Stimulated activated naive CD8-positive, alpha-beta T cell treated with anti-CD3 and anti-CD28 coated beads, Interleukin-15, Interleukin-2, amounts not matched to agents 100 ng/mL and 50 ng/mL, for 24 hours (primary cell): ENCODE measurements around the gene RALGAPA2.

Source experiments
- H3K27ac Mint-ChIP-seq: one replicate; pipeline ENCODE4 v1.8.0; 2021; ENCODE audit warnings: mild to moderate bottlenecking, mixed read lengths
- H3K27me3 Mint-ChIP-seq: one replicate; pipeline ENCODE4 v1.8.0; 2021; ENCODE audit warnings: mixed read lengths
- H3K36me3 Mint-ChIP-seq: one replicate; pipeline ENCODE4 v1.8.0; 2021; ENCODE audit warnings: low read depth, mixed read lengths
- H3K4me1 Mint-ChIP-seq: one replicate; pipeline ENCODE4 v1.8.0; 2021; ENCODE audit warnings: low read depth, mixed read lengths
- H3K4me3 Mint-ChIP-seq: one replicate; pipeline ENCODE4 v1.8.0; 2021; ENCODE audit warnings: mild to moderate bottlenecking, mixed read lengths
- H3K9me3 Mint-ChIP-seq: one replicate; pipeline ENCODE4 v1.8.0; 2021; ENCODE audit warnings: mixed read lengths

The RALGAPA2 gene

DNA sequence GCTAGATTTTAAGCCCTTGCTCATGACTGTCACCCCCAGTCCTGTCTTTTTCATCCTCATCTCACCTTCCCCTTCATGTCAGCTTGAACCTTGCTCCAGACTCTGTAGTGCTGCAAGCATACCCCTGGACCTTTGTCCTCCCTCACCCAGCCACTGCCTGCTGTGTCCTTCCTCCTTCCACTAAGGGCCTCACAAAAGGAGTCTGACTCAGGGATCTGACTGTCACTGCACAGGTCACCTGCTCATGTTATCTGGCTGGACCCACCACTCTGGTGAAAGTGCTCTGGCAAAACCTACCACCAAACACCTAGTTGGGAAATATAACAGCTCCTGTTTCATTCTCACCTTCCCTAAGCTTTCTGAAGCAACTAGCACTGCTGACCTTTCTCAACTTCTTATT, 193.2 kb downstream of the RALGAPA2 start:
- H3K4me3 Mint-ChIP-seq, result no peak overlapping the region
- no peaks in the 10 kb centered on the region for H3K9me3 Mint-ChIP-seq

DNA sequence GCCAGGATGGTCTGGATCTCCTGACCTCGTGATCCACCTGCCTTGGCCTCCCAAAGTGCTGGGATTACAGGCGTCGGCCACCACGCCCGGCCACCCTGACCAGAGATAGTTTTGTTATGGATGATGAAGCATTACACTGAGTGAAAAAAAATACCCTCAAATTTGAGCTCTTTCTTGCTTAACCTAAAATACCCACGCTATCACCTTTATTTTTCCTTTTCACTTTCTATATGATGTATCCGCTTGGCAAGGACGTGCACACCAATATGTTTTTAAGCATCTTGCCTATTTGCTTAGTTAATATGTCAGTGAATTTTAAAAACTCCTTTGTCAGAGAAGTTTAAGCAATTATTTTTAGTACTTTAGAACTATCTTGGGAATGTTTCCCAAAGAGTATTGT, 194.2 kb downstream of the RALGAPA2 start:
- Mint-ChIP-seq H3K4me1 (peaks cover 4% of the 10 kb centered on the region), H3K27ac (no peak overlapping the region), H3K27me3 (no peaks in the 10 kb centered on the region), H3K9me3 (no peaks in the 10 kb centered on the region), H3K4me3 (no peak overlapping the region), H3K36me3 (peaks cover 61% of the 10 kb centered on the region)

More for the DNA sequence above, 193.2 kb downstream of the RALGAPA2 start:
- peaks cover 4% of the 10 kb centered on the region for H3K4me1 Mint-ChIP-seq
- H3K27ac Mint-ChIP-seq, result peak overlapping the region; percentile 51
- H3K27me3 Mint-ChIP-seq, result no peaks in the 10 kb centered on the region
- peaks cover 52% of the 10 kb centered on the region for H3K36me3 Mint-ChIP-seq

DNA sequence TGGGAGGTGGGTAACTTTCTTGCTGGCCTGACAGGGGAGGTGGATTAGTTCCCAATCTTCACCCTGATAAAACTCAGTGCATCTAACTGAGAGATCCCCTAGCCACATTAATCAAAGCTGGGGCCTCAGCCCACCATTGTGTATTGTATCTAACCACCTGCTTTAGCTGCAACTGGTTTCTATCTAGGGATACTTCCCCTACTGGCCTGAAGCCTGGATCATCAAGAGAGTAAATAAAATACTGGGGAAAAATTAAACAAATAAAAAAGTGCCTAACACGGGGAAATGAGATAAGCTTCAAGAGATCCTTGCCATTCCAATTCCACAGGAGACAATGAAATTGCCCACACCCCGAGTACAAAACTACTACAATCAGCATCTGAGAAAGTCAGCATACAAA, 195.1 kb downstream of the RALGAPA2 start:
- Mint-ChIP-seq H3K4me3 (no peak overlapping the region), H3K27me3 (no peaks in the 10 kb centered on the region), H3K9me3 (no peaks in the 10 kb centered on the region), H3K4me1 (peaks cover 4% of the 10 kb centered on the region), H3K36me3 (peaks cover 71% of the 10 kb centered on the region), H3K27ac (no peak overlapping the region)

DNA sequence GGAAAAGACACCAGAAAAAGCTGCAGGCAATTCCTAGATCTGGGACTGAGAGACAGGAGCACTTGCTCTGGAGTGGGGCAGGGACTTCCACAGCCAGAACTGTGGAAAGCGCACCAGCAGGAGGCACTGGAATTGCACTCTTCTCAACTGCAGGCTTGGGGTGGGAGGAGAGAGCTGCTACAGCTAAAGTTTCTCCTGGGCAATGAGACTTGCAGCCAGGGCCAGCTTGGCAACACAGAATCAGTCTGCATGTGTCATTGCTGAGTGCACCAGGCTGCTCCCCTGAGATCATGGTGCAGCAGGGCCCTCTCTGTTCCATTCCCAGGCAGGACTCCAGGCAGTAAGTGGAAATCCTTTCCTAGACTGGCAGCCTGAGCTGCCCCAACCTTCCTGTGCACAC, 198.7 kb downstream of the RALGAPA2 start:
- H3K27me3 Mint-ChIP-seq, result no peaks in the 10 kb centered on the region
- no peak overlapping the region for H3K4me3 Mint-ChIP-seq

DNA sequence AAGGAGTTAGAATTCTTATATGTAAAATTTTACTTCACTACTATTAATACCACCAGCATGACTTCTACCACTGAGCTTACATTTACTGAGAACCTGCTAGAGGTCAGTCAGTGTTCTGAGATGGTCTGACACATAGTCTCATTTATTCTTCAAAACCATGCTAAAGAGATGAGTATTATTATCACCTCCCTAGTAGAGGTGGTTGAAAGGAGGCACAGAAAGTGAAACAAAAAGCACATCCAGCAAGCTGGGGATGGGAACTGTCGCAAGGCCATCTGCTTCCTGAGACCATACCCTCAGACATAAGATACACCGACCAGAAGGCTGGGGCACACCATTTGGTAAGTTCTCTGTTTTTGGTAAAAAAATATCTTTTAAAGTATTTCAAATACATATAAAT, 206.9 kb downstream of the RALGAPA2 start:
- Mint-ChIP-seq H3K4me3 (no peak overlapping the region), H3K4me1 (peaks cover 7% of the 10 kb centered on the region), H3K27ac (no peak overlapping the region), H3K27me3 (no peaks in the 10 kb centered on the region), H3K9me3 (no peaks in the 10 kb centered on the region), H3K36me3 (peaks cover 52% of the 10 kb centered on the region)

More for the DNA sequence above, 198.7 kb downstream of the RALGAPA2 start:
- Mint-ChIP-seq H3K9me3 (no peaks in the 10 kb centered on the region), H3K36me3 (peaks cover 75% of the 10 kb centered on the region), H3K4me1 (no peaks in the 10 kb centered on the region), H3K27ac (no peak overlapping the region)

DNA sequence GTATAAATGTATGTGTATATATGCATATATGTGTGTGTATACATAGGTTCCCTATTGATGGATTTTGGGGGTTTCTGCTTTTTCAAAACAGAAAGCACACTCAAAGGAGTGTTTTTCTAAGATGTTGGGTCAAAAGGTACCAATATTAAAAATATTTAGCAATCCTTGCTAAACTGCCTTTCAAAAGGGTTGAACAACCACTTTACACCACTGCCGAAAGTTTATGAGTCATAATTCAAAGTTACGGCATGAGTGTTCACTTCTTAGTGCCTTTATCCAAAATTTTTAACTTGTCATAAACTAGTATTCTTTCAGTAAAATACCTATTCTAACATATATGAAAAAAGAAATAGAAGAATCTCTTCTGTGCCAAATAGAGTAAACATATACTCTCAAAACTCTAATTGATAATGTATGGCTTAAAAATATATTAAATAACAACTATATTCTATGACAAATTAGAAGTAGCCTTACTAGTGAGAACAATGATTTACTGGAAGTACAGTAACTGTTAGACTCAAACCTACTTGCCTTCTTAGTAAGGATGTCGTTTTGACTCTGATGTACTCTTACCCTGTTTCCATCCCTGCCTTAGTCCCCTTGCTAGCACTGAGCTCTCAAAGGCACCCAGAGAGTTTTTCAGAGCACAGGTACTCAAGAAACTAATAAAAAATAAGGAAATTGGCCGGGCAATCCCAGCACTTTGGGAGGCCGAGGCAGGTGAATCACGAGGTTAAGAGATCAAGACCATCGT, 208.5 kb downstream of the RALGAPA2 start:
- Mint-ChIP-seq H3K4me1 (peaks cover 7% of the 10 kb centered on the region), H3K9me3 (no peaks in the 10 kb centered on the region), H3K27ac (no peak overlapping the region), H3K36me3 (peaks cover 50% of the 10 kb centered on the region), H3K27me3 (no peaks in the 10 kb centered on the region), H3K4me3 (no peak overlapping the region)

DNA sequence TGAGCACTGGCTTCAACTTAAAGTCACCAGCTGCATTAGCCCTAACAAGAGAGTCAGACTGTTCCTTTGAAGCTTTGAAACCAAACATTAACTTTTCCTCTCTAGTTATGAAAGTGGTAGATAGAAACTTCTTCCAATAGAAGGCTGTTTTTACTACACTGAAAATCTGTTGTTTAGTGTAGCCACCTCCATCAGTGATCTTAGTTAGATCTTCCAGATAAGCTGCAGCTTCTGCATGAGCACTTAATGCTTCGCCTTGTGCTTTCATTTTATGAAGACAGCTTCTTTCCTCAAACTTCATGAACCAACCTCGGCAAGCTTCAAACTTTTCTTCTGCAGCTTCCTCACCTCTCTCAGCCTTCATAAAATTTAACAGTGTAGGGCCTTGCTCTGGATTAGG, 211.3 kb downstream of the RALGAPA2 start:
- Mint-ChIP-seq H3K27me3 (no peaks in the 10 kb centered on the region), H3K9me3 (no peaks in the 10 kb centered on the region), H3K4me3 (no peak overlapping the region), H3K4me1 (peaks cover 29% of the 10 kb centered on the region), H3K27ac (no peak overlapping the region), H3K36me3 (peaks cover 65% of the 10 kb centered on the region)

DNA sequence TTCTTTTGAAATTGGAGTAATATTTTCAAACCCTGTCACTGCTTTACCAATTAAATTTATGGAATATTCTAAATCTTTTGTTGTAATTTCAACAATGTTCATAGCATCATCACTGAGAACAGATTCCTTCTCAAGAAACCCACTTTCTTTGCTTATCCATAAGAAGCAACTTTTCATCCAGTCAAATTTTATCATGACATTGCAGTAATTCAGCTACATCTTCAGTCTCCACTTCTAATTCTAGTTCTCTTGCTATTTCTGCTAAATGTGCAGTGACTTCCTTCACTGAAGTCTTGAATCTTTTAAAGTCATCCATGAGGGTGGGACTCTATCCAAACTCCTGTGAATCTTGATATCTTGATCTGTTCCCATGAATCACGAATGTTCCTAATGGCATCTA, 212.1 kb downstream of the RALGAPA2 start:
- Mint-ChIP-seq H3K27ac (no peak overlapping the region), H3K4me1 (peaks cover 30% of the 10 kb centered on the region), H3K36me3 (peaks cover 71% of the 10 kb centered on the region), H3K4me3 (no peak overlapping the region), H3K27me3 (no peaks in the 10 kb centered on the region), H3K9me3 (no peaks in the 10 kb centered on the region)

DNA sequence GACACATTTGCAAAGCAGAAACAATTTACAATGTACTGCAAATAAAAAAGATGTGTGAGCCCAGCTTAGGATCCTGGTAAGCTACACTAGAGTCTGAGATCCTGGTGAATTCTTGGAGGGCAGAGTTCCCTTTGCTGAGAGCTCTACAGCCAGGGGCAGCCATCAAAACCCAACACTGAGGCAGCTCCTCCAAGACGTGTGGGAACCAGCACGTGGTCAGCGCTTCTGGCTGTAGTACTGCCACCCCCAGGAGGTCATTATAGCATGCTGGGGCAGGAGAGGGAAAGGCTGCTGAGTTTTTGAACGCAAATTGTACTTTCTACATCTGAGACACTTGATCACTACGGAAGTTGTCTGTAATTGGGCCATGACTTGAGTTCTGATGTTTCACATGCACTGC, 213.0 kb downstream of the RALGAPA2 start:
- Mint-ChIP-seq H3K36me3 (peaks cover 71% of the 10 kb centered on the region), H3K27me3 (no peaks in the 10 kb centered on the region), H3K4me1 (peaks cover 36% of the 10 kb centered on the region), H3K9me3 (no peaks in the 10 kb centered on the region), H3K27ac (no peak overlapping the region), H3K4me3 (no peak overlapping the region)

DNA sequence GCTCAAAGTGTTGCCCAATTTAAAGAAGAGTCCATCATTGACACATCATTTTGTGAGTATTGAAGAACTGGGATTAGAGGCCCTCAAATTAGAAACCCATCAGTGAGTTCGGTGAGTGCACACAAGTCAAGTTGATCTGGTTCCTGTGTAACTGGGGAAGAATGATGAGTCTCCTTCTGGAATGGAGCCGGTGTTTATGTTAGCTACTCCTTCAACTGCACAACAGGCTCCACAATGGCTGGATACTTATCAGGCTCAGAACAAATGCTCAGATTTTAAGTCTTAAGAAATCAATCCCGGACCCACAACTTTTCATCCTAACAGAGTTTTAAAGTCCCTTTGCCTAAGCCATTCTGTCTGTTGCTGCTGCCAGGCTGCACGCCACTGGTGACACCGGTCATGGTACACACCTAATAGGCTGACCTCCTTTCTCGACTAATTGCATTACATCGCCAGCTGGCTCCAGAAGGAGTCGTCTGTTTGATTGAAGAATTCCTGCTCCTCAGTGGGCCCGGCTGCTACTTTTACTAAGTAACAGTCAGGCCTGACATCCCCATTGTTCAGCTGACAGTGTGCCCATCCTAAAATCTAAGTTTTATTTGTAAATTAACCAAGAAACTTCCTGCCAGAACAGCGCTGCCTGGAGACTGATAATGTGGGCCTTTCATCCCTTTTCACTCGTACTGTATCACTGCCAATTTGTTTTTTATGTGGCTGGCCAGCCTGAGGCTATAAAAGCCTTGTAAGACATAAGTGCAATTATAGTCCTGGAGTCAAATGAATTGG, 214.2 kb downstream of the RALGAPA2 start:
- Mint-ChIP-seq H3K4me1 (peaks cover 42% of the 10 kb centered on the region), H3K27me3 (no peaks in the 10 kb centered on the region), H3K4me3 (no peak overlapping the region), H3K36me3 (peaks cover 78% of the 10 kb centered on the region), H3K9me3 (no peaks in the 10 kb centered on the region), H3K27ac (peak overlapping the region; percentile 23)

DNA sequence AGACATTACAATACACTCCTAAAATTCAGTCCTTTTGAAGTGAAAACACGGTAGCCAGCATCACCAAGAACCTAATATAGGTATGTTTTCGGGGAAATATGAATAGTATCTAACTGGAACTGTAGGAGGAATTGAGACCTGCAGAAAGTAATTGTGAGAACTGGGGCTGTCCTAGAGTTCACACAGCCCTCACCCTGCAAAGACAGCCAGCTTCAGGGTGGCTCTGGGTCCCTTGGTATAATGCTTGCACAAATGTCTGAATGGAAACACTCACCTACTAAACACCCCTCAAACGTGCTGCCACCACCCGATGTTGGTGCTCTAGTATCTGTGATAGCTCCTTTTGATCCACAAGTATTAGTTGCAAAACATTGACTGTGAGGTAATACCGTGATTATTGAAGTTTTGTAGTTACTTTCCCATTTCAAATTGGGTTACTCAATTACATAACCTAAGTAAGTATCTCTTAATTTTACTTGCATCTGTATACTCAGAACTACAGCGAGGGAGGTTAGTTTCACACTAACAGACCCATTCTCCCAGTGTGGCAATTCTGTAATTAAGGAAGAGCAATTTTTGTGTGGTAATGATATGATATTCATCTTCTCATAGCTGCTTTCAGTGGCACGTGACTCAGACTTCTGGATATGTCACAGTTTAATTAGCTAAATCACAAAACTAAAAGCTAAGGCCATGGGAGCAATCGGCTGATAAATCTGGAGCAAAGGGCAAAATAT, 215.0 kb downstream of the RALGAPA2 start:
- H3K4me1 Mint-ChIP-seq, result peaks cover 47% of the 10 kb centered on the region
- peak overlapping the region; percentile 89 for H3K27ac Mint-ChIP-seq
- no peaks in the 10 kb centered on the region for H3K9me3 Mint-ChIP-seq
- H3K27me3 Mint-ChIP-seq, result no peaks in the 10 kb centered on the region
- H3K36me3 Mint-ChIP-seq, result peaks cover 76% of the 10 kb centered on the region
- peak overlapping the region; percentile 52 for H3K4me3 Mint-ChIP-seq

DNA sequence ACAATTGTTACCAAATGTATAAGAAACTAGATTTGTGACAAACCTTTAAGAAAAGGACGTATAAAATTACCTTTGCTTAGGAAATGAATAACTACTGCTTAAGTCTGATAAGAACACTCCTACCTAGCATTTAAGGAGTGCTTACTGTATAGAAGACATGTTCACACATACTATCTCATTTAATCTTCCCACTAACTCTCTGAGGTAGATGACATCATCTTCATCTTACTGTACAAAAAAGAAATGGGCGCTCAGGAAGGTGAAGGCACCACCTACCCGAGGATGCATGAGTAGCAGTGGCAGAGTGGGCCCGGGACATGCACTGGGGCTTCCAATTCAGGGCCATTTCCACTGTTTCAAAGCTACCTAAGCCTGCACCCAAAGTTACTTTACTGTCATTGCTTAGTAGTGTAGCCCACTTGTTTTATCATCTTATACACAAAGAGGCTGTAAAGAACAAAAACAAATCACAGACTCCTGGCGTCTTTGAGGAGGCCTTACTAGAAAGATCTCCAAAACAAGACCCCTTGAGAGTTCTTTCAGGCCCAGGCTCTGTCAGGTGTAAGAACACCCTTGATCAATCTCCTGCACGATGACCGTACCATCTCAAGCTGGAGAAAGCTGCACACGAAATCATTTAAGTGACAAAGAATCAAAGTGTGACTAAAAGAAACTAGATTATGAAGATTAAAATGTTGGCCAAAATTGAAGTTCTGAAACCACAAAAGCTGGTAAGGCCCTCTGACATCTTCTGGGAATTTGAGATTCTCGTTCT, 216.5 kb downstream of the RALGAPA2 start:
- H3K27me3 Mint-ChIP-seq, result no peaks in the 10 kb centered on the region
- H3K36me3 Mint-ChIP-seq, result peaks cover 75% of the 10 kb centered on the region
- H3K4me1 Mint-ChIP-seq, result peaks cover 62% of the 10 kb centered on the region
- peak overlapping the region; percentile 89 for H3K27ac Mint-ChIP-seq
- no peak overlapping the region for H3K4me3 Mint-ChIP-seq
- H3K9me3 Mint-ChIP-seq, result no peaks in the 10 kb centered on the region

DNA sequence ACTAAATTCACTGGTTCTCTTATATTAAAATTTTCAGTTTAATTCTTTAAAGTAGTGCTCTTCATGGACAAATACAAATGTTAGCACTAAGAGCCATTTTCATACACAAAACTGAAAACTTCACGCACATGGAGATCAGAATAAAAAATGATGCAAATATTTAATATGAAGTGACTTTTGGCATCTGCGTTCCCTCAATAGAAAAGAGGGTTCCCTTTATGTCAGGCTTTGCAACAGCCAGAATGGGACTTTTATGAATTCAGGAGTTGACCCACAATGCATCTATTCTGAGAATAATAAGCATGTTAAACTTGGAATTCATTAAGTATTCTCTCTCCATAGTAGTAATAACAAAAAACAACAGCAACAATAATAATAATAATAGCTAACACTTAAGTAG, 218.7 kb downstream of the RALGAPA2 start:
- no peaks in the 10 kb centered on the region for H3K27me3 Mint-ChIP-seq
- peaks cover 75% of the 10 kb centered on the region for H3K36me3 Mint-ChIP-seq
- H3K27ac Mint-ChIP-seq, result no peak overlapping the region
- H3K4me1 Mint-ChIP-seq, result peaks cover 83% of the 10 kb centered on the region
- H3K9me3 Mint-ChIP-seq, result no peaks in the 10 kb centered on the region
- no peak overlapping the region for H3K4me3 Mint-ChIP-seq

DNA sequence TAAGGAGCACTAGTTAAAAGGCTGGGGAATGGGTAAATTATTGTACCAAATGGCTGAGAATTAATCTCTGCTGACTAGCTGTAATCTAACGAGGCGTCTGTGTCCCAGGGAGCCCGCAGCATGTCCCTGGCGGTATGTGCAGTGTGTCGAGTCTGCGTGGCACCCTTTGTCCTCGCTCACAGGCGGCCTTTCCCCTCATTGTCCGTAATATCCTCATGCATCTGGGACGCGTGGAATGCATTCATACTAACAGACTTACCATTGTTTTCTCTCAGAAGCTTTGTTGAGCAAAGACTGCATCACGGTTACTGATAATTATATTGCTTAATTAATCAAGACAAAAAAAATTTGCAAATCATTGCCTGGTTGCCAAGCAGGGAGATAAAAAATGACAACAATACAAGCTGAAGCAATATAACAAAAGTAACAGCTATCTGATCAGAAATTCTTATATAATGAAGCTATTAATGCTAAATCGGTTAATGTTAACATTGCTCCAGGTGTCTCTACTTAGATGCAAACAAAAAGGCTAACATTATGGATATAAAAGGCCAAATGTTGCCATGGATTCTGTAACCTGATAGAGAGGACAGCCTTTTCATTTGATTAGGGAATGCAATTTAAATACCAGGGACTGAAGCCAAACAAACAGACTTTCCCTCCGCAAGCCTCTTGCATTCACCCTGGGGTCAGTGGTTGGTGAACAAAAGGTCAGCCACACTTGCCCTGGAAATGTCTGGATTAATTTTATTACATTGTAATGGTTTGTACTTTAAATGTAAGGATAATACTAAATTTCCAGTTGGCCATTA, 219.7 kb downstream of the RALGAPA2 start:
- peaks cover 87% of the 10 kb centered on the region for H3K4me1 Mint-ChIP-seq
- H3K9me3 Mint-ChIP-seq, result no peaks in the 10 kb centered on the region
- no peaks in the 10 kb centered on the region for H3K27me3 Mint-ChIP-seq
- peaks cover 76% of the 10 kb centered on the region for H3K36me3 Mint-ChIP-seq
- H3K27ac Mint-ChIP-seq, result peak overlapping the region; percentile 100
- H3K4me3 Mint-ChIP-seq, result no peak overlapping the region
